Measurements from ENCODE around the gene TTLL6.
"Not testable (repeated sequence)": the region's sequence is repeated elsewhere in the genome, so short reads cannot be mapped to it uniquely, and the experiment has no call there.

Gene TTLL6

DNA sequence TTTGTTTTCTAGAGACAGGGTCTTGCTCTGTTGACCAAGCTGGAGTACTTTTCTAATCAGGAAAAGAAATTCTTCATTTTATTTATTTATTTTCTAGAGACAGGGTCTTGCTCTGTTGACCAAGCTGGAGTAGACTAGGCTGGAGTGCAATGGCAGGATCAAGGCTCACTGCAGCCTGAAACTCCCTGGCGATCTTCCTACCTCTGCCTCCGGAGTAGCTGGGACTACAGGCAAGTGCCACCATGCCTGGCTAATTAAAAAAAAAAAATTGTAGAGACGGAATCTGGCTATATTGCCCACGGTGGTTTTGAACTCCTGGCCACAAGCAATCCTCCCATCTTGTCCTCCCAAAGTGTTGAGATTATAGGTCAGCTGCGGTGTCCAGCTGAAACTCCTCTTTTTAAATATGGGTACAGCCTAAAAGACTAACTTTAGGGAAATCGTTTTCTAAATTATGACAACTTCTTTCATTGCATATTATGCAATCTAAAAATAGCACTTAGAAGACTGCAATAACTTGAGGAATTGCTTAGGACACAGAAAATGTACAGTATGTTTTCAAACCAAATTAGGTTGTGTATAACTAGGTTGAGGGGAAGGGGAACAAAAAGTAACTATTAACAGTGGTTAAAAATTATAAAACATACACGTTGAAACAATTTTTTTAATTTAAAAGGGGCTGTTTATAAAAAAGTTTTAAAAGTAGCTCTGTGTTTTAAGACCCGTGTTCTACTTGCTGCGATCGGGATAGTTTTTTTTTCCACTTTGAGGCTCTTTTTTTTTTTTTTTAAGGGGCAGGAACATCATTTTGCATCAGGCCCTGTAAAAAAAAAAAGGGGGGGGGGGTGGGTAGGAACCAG is 99.4 kb downstream of the TTLL6 start:
- no peak for DNase-seq (ENCODE audit: low read depth)
- no peak overlapping the region for H3K4me3 ChIP-seq (ENCODE audit: low read depth, low read length)
- TF ChIP-seq CTCF (conservative IDR thresholded peaks at IDR 0.05; ENCODE audit: low read depth, low read length), result no peak

DNA sequence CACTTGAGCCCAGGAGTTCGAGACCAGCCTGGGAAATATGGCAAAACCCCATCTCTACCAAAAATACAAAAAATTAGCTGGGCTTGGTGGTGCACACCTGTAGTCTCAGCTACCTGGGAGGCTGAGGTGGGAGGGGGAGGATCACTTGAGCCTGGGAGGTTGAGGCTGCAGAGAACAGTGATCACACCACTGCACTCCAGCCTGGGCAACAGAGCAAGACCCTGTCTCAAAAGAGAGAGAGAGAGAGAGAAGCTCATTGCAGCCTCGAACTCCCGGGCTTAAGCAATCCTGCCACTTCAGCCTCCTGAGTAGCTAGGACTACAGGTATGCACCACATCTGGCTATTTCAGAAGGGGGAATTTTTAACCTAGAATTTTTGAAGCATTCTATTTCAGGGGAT is 100.5 kb downstream of the TTLL6 start:
- H3K4me3 ChIP-seq (ENCODE audit: low read depth, low read length); DNase-seq (ENCODE audit: low read depth): not testable (repeated sequence)

DNA sequence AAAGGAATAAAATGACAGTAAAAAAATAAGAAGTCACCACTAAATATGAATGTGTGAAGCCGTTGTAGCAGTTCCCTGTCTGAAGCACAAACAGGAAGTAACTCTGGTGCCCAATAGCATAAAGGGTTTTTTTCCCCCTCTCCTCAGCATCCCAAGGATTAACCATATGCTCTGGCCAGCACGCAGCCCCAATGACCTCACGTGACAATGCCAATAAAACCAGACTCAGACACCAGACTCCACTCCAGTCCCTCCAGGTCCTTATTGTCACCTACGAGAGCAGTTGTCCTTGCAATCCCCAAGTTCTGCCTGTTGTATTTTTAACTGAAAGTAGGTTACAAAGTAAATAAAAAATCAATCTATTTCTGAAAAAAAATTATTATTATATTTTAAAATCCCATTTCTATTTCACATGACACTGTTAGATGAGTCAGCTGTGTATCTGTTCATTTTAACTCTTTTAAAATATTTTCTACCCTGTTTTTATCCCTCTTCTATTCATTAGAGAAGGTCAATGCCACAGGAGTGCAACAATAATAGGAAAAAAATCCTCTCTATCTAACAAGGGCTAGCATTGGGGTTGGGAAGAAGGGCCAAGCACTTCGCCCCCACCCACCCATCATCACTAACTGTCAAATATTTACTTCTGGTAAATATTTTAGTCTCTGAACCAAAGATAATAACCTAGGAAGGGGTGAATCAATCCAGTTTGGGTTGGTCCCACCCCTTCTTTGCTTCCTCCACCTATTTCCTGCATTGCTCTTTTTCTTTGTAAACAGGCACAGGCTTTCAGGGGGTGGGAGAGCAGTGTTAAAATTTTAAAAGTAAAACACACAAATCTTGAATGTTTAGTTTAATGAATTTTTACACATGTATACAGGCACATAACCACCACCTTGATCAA is 101.3 kb downstream of the TTLL6 start:
- TF ChIP-seq CTCF (conservative IDR thresholded peaks at IDR 0.05; ENCODE audit: low read depth, low read length), result no peak
- no peak overlapping the region for H3K4me3 ChIP-seq (ENCODE audit: low read depth, low read length)
- DNase-seq (ENCODE audit: low read depth), result no peak

Measured in choroid plexus epithelial cell (primary cell).